ENCODE data around the gene IGHMBP2. TPM values are rescaled to one million over a fixed set of nuclear protein-coding genes. Genes with fewer than 3 reads are reported as not detected.

The IGHMBP2 gene
- total and polyA plus RNA-seq, 2 donors from 2014 or later, result 8.8 to 19.6 TPM

- no peak for TF ChIP-seq CTCF (IDR thresholded peaks at IDR 0.05; ENCODE audit: borderline replicate concordance, extremely low read depth, insufficient read depth)
- H3K9ac ChIP-seq (ENCODE audit: low read length in 3 of 3), result no peak overlapping the region
Observed at GRCh38 chr11:68908273-68908672, 4.6 kb downstream of the IGHMBP2 start.

GRCh38 chr11:68910965-68911364, 7.3 kb downstream of the IGHMBP2 start:
- DNase-seq (peak in 1 of 5 donors; percentile 49), FAIRE-seq (no peak)
- Histone ChIP-seq H3K27ac (ENCODE audit: low read depth in 2 of 2, low read length in 2 of 2) (no peak overlapping the region), H3K27me3 (ENCODE audit: control insufficient read depth, insufficient read depth, low read length) (no peaks in the 10 kb centered on the region), H3K9me3 (ENCODE audit: control insufficient read depth in 2 of 3, insufficient read depth in 1 of 3, low read length in 3 of 3) (no peaks in the 10 kb centered on the region), H3K9ac (ENCODE audit: low read length in 3 of 3) (no peak overlapping the region), H3K4me3 (ENCODE audit: low read length in 3 of 3) (no peak overlapping the region), H3K36me3 (ENCODE audit: control insufficient read depth in 2 of 3, insufficient read depth in 3 of 3, low read length in 3 of 3) (peaks cover 2 to 47% (median 34%) of the 10 kb centered on the region in 3 donors), H3K4me1 (ENCODE audit: control insufficient read depth in 2 of 3, insufficient read depth in 2 of 3, low read depth in 1 of 3, low read length in 3 of 3) (no peaks in the 10 kb centered on the region)
- intact Hi-C loops (cut with DNase I), result no loop called here
- TF ChIP-seq CTCF (IDR thresholded peaks at IDR 0.05; ENCODE audit: borderline replicate concordance, extremely low read depth, insufficient read depth), result no peak

More at GRCh38 chr11:68908273-68908672, 4.6 kb downstream of the IGHMBP2 start:
- no peak overlapping the region for H3K27ac ChIP-seq (ENCODE audit: low read depth in 2 of 2, low read length in 2 of 2)
- no peaks in the 10 kb centered on the region for H3K27me3 ChIP-seq (ENCODE audit: control insufficient read depth, insufficient read depth, low read length)
- H3K36me3 ChIP-seq (ENCODE audit: control insufficient read depth in 2 of 3, insufficient read depth in 3 of 3, low read length in 3 of 3), result peaks cover 2 to 32% (median 23%) of the 10 kb centered on the region in 3 donors
- H3K9me3 ChIP-seq (ENCODE audit: control insufficient read depth in 2 of 3, insufficient read depth in 1 of 3, low read length in 3 of 3), result no peaks in the 10 kb centered on the region
- H3K4me3 ChIP-seq (ENCODE audit: low read length in 3 of 3), result no peak overlapping the region
- intact Hi-C loops (cut with DNase I), result no loop called here
- no peak for DNase-seq
- no peak for FAIRE-seq
- peaks cover 0 to 6% (median 5%) of the 10 kb centered on the region in 3 donors for H3K4me1 ChIP-seq (ENCODE audit: control insufficient read depth in 2 of 3, insufficient read depth in 2 of 3, low read depth in 1 of 3, low read length in 3 of 3)

GRCh38 chr11:68911731-68912130, 8.0 kb downstream of the IGHMBP2 start:
- DNase-seq (peak in 1 of 5 donors; percentile 39), FAIRE-seq (no peak)
- TF ChIP-seq CTCF (IDR thresholded peaks at IDR 0.05; ENCODE audit: borderline replicate concordance, extremely low read depth, insufficient read depth), result no peak
- H3K27me3 ChIP-seq (ENCODE audit: control insufficient read depth, insufficient read depth, low read length), result no peaks in the 10 kb centered on the region
- no peak overlapping the region for H3K4me3 ChIP-seq (ENCODE audit: low read length in 3 of 3)
- H3K9ac ChIP-seq (ENCODE audit: low read length in 3 of 3), result no peak overlapping the region
- intact Hi-C loops (cut with DNase I), result no loop called here
- H3K27ac ChIP-seq (ENCODE audit: low read depth in 2 of 2, low read length in 2 of 2), result no peak overlapping the region
- no peaks in the 10 kb centered on the region for H3K4me1 ChIP-seq (ENCODE audit: control insufficient read depth in 2 of 3, insufficient read depth in 2 of 3, low read depth in 1 of 3, low read length in 3 of 3)
- H3K9me3 ChIP-seq (ENCODE audit: control insufficient read depth in 2 of 3, insufficient read depth in 1 of 3, low read length in 3 of 3), result no peaks in the 10 kb centered on the region
- H3K36me3 ChIP-seq (ENCODE audit: control insufficient read depth in 2 of 3, insufficient read depth in 3 of 3, low read length in 3 of 3), result peaks cover 4 to 51% (median 39%) of the 10 kb centered on the region in 3 donors

GRCh38 chr11:68912254-68912653, 8.6 kb downstream of the IGHMBP2 start:
- Histone ChIP-seq H3K9me3 (ENCODE audit: control insufficient read depth in 2 of 3, insufficient read depth in 1 of 3, low read length in 3 of 3) (no peaks in the 10 kb centered on the region), H3K36me3 (ENCODE audit: control insufficient read depth in 2 of 3, insufficient read depth in 3 of 3, low read length in 3 of 3) (peaks cover 4 to 49% (median 39%) of the 10 kb centered on the region in 3 donors), H3K4me1 (ENCODE audit: control insufficient read depth in 2 of 3, insufficient read depth in 2 of 3, low read depth in 1 of 3, low read length in 3 of 3) (no peaks in the 10 kb centered on the region), H3K9ac (ENCODE audit: low read length in 3 of 3) (no peak overlapping the region), H3K4me3 (ENCODE audit: low read length in 3 of 3) (no peak overlapping the region), H3K27me3 (ENCODE audit: control insufficient read depth, insufficient read depth, low read length) (no peaks in the 10 kb centered on the region), H3K27ac (ENCODE audit: low read depth in 2 of 2, low read length in 2 of 2) (no peak overlapping the region)
- no peak for FAIRE-seq
- DNase-seq, result no peak
- no peak for TF ChIP-seq CTCF (IDR thresholded peaks at IDR 0.05; ENCODE audit: borderline replicate concordance, extremely low read depth, insufficient read depth)
- intact Hi-C loops (cut with DNase I), result no loop called here
